GM12878 (cell line): ENCODE data around the gene THADA. TPM values are rescaled to one million over a fixed set of nuclear protein-coding genes. Genes with fewer than 3 reads are reported as not detected.

Experiments used
- ATAC-seq: fragments of 200-7000 bp; cut with Tn5 transposase; 3 replicates; pipeline ENCODE4 v1.9.1; 2020; ENCODE audit warnings: mild to moderate bottlenecking, moderate library complexity
- BruUV-seq: library from RNA; stranded (reverse); fragments of 400-500 nt; replicated peaks from 2 replicates; lab custom pipeline; 2021; lab: Mats Ljungman, UMichigan
- CTCF ChIA-PET: fragments of 300-600 bp; sonication (Branson Sonifier 250); formaldehyde crosslinking; extraction: SDS; loops from one replicate; lab custom pipeline; 2021; ENCODE audit warnings: inconsistent platforms; lab: Yijun Ruan, JAX
- POLR2A ChIA-PET: fragments of 350-600 bp; formaldehyde crosslinking; extraction: SDS; loops from one replicate; lab custom pipeline; 2021; ENCODE audit warnings: inconsistent platforms; lab: Charles Lee
- RAD21 ChIA-PET: fragments of 300-600 bp; sonication (Branson Sonifier 250); formaldehyde crosslinking; loops from one replicate; lab custom pipeline; 2023; ENCODE audit warnings: antibody characterized with exemption; ENCODE audit not compliant: unreplicated experiment; lab: Charles Lee
- SMC1A ChIA-PET: fragments of 300-600 bp; sonication (Branson Sonifier 250); formaldehyde crosslinking; loops from one replicate; lab custom pipeline; 2023; ENCODE audit not compliant: unreplicated experiment, uncharacterized antibody; lab: Charles Lee
- DNase-seq: peaks from one replicate; pipeline ENCODE4 v3.0.0-alpha.2; 2011; ENCODE audit warnings: low read depth, low spot score
- FAIRE-seq: peaks from 3 replicates; lab custom pipeline; 2011; peaks lifted over from hg19 to GRCh38; lab: Jason Lieb, UNC
- H2AFZ ChIP-seq: 2 replicates; pipeline ENCODE4 v1.6.0; 2011; ENCODE audit warnings: low read depth, low read length, control low read depth; ENCODE audit not compliant: control insufficient read depth
- H3K27ac ChIP-seq: 2 replicates; pipeline ENCODE4 v1.5.1; 2011; ENCODE audit warnings: control low read depth; ENCODE audit not compliant: control insufficient read depth, insufficient read depth
- H3K27me3 ChIP-seq, 2 experiments: replicated peaks in 1 of 2; 2 replicates each; pipeline versions ENCODE4 v1.6.0 to v1.6.1; 2011; ENCODE audit warnings: low read length in 1 of 2; ENCODE audit not compliant: control insufficient read depth in 2 of 2, insufficient read depth in 2 of 2
- H3K36me3 ChIP-seq, 2 experiments: 2 replicates each; pipeline ENCODE4 v1.5.1; 2011; ENCODE audit warnings: low read length in 1 of 2; ENCODE audit not compliant: control insufficient read depth in 2 of 2, insufficient read depth in 2 of 2
- H3K4me1 ChIP-seq: 2 replicates; pipeline ENCODE4 v1.6.1; 2011; ENCODE audit warnings: mild to moderate bottlenecking, low read length, moderate library complexity, mixed read lengths; ENCODE audit not compliant: control insufficient read depth, insufficient read depth
- H3K4me2 ChIP-seq: 2 replicates; pipeline ENCODE4 v1.6.0; 2011; ENCODE audit warnings: control low read depth; ENCODE audit not compliant: control insufficient read depth, insufficient read depth
- H3K4me3 ChIP-seq: fragments of 200-600 bp; sonication (generic); 2 replicates; pipeline ENCODE4 v1.5.1; 2016
- H3K79me2 ChIP-seq: 2 replicates; pipeline ENCODE4 v1.6.0; 2011; ENCODE audit warnings: low read length; ENCODE audit not compliant: control insufficient read depth, insufficient read depth
- H3K9ac ChIP-seq: 2 replicates; pipeline ENCODE4 v1.8.0; 2011; ENCODE audit warnings: low read length, control low read depth, mixed read lengths; ENCODE audit not compliant: control insufficient read depth, insufficient read depth
- H3K9me3 ChIP-seq: replicated peaks from 3 replicates; pipeline ENCODE4 v1.5.1; 2011; ENCODE audit warnings: mild to moderate bottlenecking, low read length; ENCODE audit not compliant: control insufficient read depth, insufficient read depth
- H4K20me1 ChIP-seq: 2 replicates; pipeline ENCODE4 v1.6.0; 2011; ENCODE audit not compliant: control insufficient read depth, insufficient read depth
- BRCA1 ChIP-seq: IDR thresholded peaks from 2 replicates; pipeline ENCODE4 v1.6.1; 2011; ENCODE audit warnings: low read depth, low read length, improper control_type of control experiment
- CEBPZ ChIP-seq: fragments of 150-350 bp; IDR thresholded peaks from 2 replicates; pipeline ENCODE4 v1.6.1; 2016; ENCODE audit warnings: low read depth, low read length
- CHD2 ChIP-seq: IDR thresholded peaks from 2 replicates; pipeline ENCODE4 v1.6.1; 2011; ENCODE audit warnings: low read depth, low read length, improper control_type of control experiment, borderline replicate concordance
- E4F1 ChIP-seq: fragments of 450-650 bp; IDR thresholded peaks from 2 replicates; pipeline ENCODE4 v1.6.1; 2018; ENCODE audit warnings: borderline replicate concordance, mild to moderate bottlenecking; ENCODE audit not compliant: partially characterized antibody
- PAX5 ChIP-seq: IDR thresholded peaks from 2 replicates; pipeline ENCODE4 v1.6.1; 2011; ENCODE audit warnings: low read depth, low read length, borderline replicate concordance
- TBL1XR1 ChIP-seq: IDR thresholded peaks from 2 replicates; pipeline ENCODE4 v1.6.1; 2012; ENCODE audit warnings: low read depth, low read length, improper control_type of control experiment
- WGBS: methylation state at CpG from one replicate; pipeline ENCODE4 v1.1.6; 2016; ENCODE audit warnings: low lambda C conversion rate; ENCODE audit not compliant: insufficient replicate concordance, insufficient coverage; ENCODE audit errors: missing lambda C conversion rate; 5-methylcytosine and 5-hydroxymethylcytosine counted together
- in situ Hi-C: fragments of 300-500 bp; cut with MboI; formaldehyde crosslinking; loops from 9 replicates; pipeline ENCODE4 v1.14.3; 2018; ENCODE audit warnings: mixed read lengths
- intact Hi-C: fragments of 100-400 bp; cut with micrococcal nuclease; formaldehyde crosslinking; loops from one replicate; pipeline ENCODE4 v1.14.2; 2022; ENCODE audit not compliant: unreplicated experiment
- polyA plus RNA-seq, 11 experiments: library from polyadenylated mRNA; depleted of rRNA in 4 of 11; unstranded in 6 of 11; stranded (reverse) in 5 of 11; fragments of >200 nt; fragmentation: Nextera tagmentation in 4 of 11; fragmentation: Illumina TruSeq in 1 of 11; extraction: Ambion mirVana in 4 of 11; extraction: Trizol in 1 of 11; gene quantifications; 1 replicate in 1 of 11; 2 replicates in 10 of 11; pipeline versions ENCODE4 v1.2.1 to v1.2.3, GENCODE V29; 2011 to 2016; ENCODE audit warnings: inconsistent platforms in 2 of 11, missing spikeins in 2 of 11, low read depth in 1 of 11
- total RNA-seq, 4 experiments: library from RNA; depleted of rRNA in 3 of 4; stranded (reverse); fragments of >200 nt in 3 of 4; fragmentation: Illumina TruSeq in 1 of 4; extraction: Trizol in 1 of 4; gene quantifications; 2 replicates each; pipeline versions ENCODE4 v1.2.1 to v1.2.3, GENCODE V29; 2013 to 2021

THADA gene
- total and polyA plus RNA-seq, 10 of the 15 experiments (the other 5 are each of a cell fraction or from before 2014, with no cell fraction given), result 14.6 to 33.2 (median 23.2) TPM

DNA sequence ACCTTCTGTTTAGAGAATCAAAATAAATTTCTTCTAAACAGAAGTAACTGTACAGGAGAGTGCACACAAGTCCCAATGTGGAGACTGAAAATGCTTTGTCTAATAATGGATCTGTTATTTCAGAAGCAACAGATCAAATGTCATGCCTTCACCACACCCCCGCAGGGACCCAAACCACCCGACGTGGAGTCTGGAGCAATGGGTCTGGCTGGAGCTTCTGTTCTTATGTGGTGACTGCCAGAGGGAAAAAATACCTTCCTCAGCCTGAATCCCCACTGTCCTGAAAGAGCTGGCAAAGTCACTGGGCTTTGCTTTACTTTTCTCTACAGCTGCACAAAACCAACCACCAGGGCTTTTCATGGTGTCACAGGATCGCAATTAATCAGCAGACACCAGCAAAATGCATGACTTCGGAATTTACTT lies 250.4 kb downstream of the THADA start:
- ChIA-PET CTCF (interaction anchor here (1.4 kb wide), 1 partner anchor 13 kb away, joined by 3 read pairs; no protein-coding TSS in a partner anchor), POLR2A (interaction anchor here (0.6 kb wide), 1 partner anchor 33 kb away, joined by 5 read pairs; no protein-coding TSS in a partner anchor), RAD21 (interaction anchor here (1.4 kb wide), 1 partner anchor 133 kb away, joined by 3 read pairs; no protein-coding TSS in a partner anchor), SMC1A (interaction anchor here (1.0 kb wide), 1 partner anchor 139 kb away, joined by 3 read pairs; no protein-coding TSS in a partner anchor)
- H3K9ac ChIP-seq, result no peak overlapping the region
- H3K9me3 ChIP-seq, result no peaks in the 10 kb centered on the region
- H3K4me3 ChIP-seq, result no peak overlapping the region
- TF ChIP-seq PAX5 (no peak), E4F1 (no peak), CEBPZ (no peak), CHD2 (no peak), BRCA1 (no peak), TBL1XR1 (no peak)
- H2AFZ ChIP-seq, result no peak overlapping the region
- peaks cover 0 to 3% of the 10 kb centered on the region in 2 experiments; a peak in 3 of 4 replicates for H3K36me3 ChIP-seq
- ATAC-seq (no peak), DNase-seq (no peak), FAIRE-seq (no peak)
- WGBS, result 50% methylated on average over 5 of the region's 5 CpGs
- in situ Hi-C loops, result no loop called here
- H3K27ac ChIP-seq, result no peak overlapping the region
- H3K4me1 ChIP-seq, result no peaks in the 10 kb centered on the region
- no peaks in the 10 kb centered on the region for H4K20me1 ChIP-seq
- BruUV-seq, result no TSS peak
- H3K4me2 ChIP-seq, result no peak overlapping the region
- no peaks in the 10 kb centered on the region for H3K27me3 ChIP-seq
- intact Hi-C loops, result no loop called here
- H3K79me2 ChIP-seq, result no peaks in the 10 kb centered on the region
